Activated T-cell treated with anti-CD3 and anti-CD28 coated beads for 48 hours (primary cell): Measurements from ENCODE around the gene HSD3B7.
"Not testable (repeated sequence)": the region's sequence is repeated elsewhere in the genome, so short reads cannot be mapped to it uniquely, and the experiment has no call there.

Source experiments
- DNase-seq: peaks from one replicate; pipeline ENCODE4 v3.0.0-alpha.2; 2020; ENCODE audit warnings: low read depth

Gene HSD3B7

GRCh38 chr16:30984669-30985400, at the start of gene HSD3B7:
HSD3B7 (plus strand) TSS chr16:30985207; CDS start chr16:30985659, 452 bp downstream.
- DNase-seq: peak; percentile 77

DNA sequence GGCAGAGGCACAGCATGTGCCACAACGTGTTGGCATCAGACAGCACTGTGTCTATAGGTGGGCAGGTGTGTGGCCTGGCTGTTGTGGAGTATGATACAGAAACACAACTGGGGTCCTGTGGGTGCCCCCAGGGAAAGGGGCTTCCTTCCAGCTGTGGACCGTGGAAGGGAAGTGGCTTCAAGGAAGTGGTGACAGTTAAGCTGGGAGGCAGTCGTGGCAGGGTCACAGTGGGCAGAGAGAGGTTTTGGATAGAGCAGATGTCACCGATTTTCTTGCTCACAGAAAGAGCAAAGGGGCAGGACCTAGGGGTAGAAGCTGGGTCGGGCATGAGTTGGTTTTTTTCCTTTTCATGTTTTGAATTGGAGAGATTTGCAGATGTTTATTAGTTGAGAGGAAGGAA, 47.3 kb upstream of the HSD3B7 start:
- DNase-seq: no peak

GRCh38 chr16:30939571-30939970, 45.4 kb upstream of the HSD3B7 start:
- not testable (repeated sequence) for DNase-seq

GRCh38 chr16:30941600-30942425, 43.2 kb upstream of the HSD3B7 start:
- peak; percentile 61 for DNase-seq

- DNase-seq: no peak
Observed at GRCh38 chr16:30942426-30942806, 42.6 kb upstream of the HSD3B7 start.

- no peak for DNase-seq
Observed at GRCh38 chr16:30944352-30944751, 40.7 kb upstream of the HSD3B7 start.

DNA sequence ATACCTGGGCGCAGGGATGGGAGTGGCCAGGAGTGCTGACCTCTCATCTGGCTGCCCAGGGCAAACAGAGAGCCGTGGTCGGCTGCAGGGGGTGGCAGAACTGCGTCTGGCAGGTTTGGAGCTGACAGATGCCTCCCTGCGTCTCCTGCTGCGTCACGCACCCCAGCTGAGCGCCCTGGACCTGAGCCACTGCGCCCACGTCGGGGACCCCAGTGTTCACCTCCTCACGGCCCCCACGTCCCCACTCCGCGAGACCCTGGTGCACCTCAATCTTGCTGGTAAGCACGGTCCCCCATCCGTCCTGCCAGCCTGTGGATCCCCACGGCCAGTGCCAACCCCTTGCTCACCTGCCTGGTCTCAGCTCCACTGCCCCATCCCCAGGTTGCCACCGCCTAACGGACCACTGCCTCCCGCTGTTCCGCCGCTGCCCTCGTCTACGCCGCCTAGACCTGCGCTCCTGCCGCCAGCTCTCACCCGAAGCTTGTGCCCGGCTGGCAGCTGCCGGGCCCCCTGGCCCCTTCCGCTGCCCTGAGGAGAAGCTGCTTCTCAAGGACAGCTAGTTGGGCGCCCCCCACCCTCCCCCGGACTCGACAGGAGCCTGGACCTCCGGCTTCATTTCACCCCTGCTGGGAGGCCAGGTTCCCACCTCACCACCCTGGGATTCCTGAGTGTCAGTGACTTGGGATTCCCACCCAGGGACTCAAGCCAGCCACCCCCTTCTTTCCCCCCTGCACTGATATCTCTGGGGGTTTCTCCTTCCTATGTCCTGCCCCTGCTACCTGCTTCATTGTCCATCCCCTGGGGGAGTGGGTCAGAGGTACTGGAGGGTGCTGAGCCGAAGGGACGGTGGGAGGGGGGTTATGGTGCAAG, 38.1 kb upstream of the HSD3B7 start:
- DNase-seq: no peak

DNA sequence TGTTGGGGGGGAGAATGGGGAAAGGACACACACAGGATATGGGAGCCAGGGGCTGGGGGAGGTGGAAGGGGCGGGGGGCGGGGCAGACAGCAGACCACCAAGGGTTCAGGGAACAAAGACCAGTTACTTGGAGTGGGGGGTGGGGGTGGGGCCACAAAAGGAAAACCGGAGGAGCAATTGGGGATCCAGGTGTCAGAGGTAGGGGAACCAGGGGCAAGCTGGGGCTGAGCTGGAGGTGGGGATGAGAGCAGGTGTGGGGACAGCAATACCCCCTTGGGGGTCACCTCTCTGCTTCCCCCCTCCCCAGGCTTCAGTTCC, 37.5 kb upstream of the HSD3B7 start:
- no peak for DNase-seq

DNA sequence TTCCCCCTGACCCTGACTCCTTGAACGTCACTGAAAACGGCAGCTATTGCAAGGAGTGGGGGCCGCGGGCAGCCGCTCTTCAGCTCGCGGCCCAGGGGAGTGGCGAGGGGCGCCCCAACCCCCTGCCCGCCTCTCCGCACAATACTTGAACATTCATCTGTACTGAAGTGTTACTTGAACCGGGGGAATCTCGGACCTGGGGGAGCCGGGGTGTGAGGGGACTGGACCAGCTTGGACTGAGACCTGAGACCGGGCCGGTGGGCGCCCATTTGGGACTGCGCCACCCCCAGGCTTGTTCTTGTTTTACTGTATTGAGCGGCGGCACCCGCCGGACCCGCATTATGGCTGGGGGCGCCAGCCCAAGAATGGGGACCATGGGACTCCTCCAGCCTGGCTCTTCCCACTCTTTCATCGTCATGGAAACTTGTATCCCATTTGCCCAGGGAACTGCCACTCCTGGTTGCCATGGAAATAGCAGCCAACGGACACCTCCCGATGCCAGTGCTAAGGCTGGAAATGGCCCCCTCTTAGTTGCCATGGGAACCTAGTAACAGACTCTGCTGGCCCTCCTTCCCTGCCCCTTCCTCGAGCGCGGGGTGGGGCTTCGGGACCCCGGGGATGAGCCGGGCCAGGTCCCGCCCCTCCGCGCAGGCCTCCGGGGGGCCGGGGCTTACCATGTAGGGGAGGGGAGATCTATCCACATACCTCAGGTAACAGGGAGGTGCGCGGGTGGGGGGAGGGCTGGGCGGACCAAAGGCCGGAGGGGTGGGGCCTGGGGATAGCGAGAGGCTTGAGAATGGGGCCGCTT, 36.9 kb upstream of the HSD3B7 start:
- no peak for DNase-seq

DNA sequence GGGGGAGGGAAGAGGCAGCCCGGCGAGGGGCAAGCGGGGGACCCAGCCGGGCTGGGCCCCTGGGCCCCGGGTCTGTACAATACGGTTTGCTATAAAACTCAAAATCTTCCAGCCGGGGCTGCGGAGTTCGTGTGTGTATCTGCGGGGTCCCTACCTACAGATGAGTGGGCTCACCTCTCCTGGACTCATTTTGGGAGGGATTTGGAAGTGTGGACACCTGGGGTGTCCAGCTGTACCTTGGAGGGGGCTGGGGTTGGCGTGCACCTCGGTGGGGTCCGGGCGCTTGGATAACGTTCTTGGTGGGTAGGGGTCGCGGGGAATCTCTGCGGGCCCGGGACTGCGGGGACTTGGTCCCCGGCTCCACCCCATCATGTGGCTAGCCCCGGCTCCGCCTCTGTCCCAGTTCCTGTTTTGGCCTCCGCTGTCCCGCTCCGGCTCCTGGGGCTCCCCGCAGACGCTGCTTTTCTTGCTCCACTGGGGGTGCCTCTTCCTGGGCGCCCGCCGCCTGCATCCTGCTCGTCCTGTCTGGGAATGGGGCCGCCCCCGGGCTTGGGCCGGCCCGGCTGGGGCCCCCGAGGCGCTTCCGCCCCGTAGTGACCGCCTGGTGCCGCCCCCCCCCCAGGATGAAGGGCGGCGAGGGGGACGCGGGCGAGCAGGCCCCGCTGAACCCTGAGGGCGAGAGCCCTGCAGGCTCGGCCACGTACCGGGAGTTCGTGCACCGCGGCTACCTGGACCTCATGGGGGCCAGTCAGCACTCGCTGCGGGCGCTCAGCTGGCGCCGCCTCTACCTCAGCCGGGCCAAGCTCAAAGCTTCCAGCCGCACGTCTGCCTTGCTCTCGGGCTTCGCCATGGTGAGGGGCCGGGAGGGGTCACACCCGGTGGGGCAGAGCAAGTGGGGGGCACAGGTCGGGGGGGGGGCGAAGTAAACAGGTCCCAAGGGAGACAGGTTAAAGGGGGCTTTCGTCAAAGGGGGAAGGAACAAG, 36.0 kb upstream of the HSD3B7 start, which contains the start of gene ORAI3:
Gene ORAI3 (plus strand): TSS at position 402 of the 983 bp plus-strand sequence. CDS start 222 bp downstream, at position 624.
- no peak for DNase-seq

GRCh38 chr16:30949650-30950515, 35.1 kb upstream of the HSD3B7 start:
- DNase-seq: peak; percentile 43

- DNase-seq: no peak
Observed at GRCh38 chr16:30950516-30951065, 34.4 kb upstream of the HSD3B7 start.

DNA sequence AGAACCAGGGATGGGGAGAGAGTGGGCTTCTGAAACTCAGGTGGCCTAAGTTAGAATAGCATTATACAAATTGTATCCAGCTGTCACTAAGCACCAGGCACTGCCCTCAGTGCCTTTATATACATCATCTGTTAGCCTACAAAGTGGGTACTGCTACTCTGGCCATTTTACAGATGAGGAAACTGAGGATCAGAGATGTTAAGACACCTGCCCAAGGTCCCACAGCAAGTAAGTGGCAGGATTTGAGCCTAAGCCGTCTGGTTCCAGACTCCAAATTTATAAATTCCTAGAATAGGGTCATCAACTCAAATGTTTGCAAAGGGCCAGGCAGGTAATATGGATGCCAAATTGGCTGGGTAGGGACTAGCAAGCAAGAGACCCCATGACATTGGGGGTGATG, 33.8 kb upstream of the HSD3B7 start:
- DNase-seq: no peak

DNA sequence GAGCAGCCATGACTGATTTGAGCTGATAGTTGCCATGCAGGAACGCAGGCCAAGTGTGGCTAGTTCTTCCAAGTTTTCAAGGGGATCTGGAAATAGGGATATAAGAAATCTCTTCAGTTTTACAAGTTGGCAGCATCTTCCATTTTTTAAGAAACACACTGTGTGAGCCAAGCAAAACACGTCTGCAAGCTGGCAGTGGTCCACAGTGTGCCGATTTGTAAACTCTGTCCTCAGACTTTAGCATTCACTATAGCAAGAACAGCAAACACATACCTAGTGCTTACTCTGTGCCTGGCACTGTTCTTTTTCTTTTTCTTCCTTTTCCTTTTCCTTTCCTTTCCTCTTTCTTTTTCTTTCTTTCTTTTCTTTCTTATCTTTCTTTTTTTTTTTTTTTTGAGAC, 33.3 kb upstream of the HSD3B7 start:
- no peak for DNase-seq

- no peak for DNase-seq
Observed at GRCh38 chr16:30953111-30953510, 31.9 kb upstream of the HSD3B7 start.

DNA sequence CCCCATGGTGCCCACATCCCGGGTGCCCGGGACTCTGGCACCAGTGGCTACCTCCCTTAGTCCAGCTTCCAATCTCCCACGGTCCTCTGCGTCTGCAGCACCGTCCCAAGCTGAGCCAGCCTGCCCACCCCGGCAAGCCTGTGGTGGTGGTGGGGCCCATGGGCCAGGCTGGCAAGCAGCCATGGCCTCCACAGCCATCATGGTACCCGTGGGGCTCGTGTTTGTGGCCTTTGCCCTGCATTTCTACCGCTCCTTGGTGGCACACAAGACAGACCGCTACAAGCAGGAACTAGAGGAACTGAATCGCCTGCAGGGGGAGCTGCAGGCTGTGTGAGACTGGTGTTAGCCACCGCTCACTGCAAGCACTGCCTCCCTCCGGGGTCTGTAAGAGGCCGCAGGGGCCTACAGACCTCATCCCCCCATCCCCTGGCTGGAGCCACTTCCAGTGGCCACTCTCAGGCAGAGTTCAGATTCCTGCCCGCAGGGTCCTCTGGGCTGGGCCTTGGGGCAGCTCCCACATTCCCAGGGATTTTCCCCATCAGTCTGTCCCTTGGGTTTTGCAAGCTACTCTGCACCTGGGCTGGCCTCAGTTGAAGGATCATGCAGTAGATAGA, 31.4 kb upstream of the HSD3B7 start:
- peak; percentile 61 for DNase-seq

DNA sequence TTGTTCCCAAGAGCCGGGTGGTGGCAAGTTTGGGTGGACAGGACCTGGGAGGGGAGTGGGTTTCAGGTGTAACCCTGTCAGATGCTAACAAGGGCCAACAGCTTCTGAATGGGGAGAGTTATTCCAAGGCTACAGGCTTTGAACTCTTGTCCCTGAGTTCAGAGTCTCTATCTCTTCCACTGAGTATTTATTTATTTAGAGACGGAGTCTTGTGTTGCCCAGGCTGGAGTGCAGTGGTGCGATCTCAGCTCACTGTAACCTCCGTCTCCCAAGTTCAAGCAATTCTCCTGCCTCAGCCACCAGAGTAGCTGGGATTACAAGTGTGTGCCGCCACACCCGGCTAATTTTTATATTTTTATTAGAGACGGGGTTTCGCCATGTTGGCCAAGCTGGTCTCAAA, 30.0 kb upstream of the HSD3B7 start:
- no peak for DNase-seq

- peak; percentile 89 for DNase-seq
Observed at GRCh38 chr16:30956601-30957455, 28.2 kb upstream of the HSD3B7 start.
